K562 (cell line): ENCODE results near the gene GLI3. TPM values are rescaled to one million over a fixed set of nuclear protein-coding genes. Genes with fewer than 3 reads are reported as not detected.

ENCODE experiments used
- ATAC-seq: fragments of 200-7000 bp; cut with Tn5 transposase; 3 replicates; pipeline ENCODE4 v1.9.1; 2020; ENCODE audit warnings: moderate library complexity
- BruUV-seq: library from RNA; stranded (reverse); fragments of 400-500 nt; replicated peaks from 2 replicates; lab custom pipeline; 2021; lab: Mats Ljungman, UMichigan
- CTCF ChIA-PET: fragments of 300-600 bp; formaldehyde crosslinking; extraction: SDS; loops from one replicate; lab custom pipeline; 2021; ENCODE audit warnings: low intra/inter-chr PET ratio; lab: Yijun Ruan, JAX
- POLR2A ChIA-PET: fragments of 300-600, 350-650 bp; sonication (Branson Sonifier 250); formaldehyde crosslinking; extraction: SDS; loops from one replicate; lab custom pipeline; 2021; ENCODE audit warnings: antibody characterized with exemption, inconsistent platforms; lab: Yijun Ruan, JAX
- DNase-seq, 4 experiments: peaks; one replicate each; pipeline versions ENCODE4 v3.0.0 to v3.0.0-alpha.2; 2011 to 2018; ENCODE audit warnings: low spot score in 3 of 4, mixed read lengths in 3 of 4; ENCODE audit errors: extremely low read depth in 1 of 4
- FAIRE-seq: peaks from 2 replicates; lab custom pipeline; 2011; peaks lifted over from hg19 to GRCh38; lab: Jason Lieb, UNC
- H2AFZ ChIP-seq: 2 replicates; pipeline ENCODE4 v1.6.0; 2011; ENCODE audit warnings: low read depth, low read length, control low read depth, inconsistent platforms
- H3K27ac ChIP-seq: fragments of 200-600 bp; 3 replicates; pipeline ENCODE4 v1.8.0; 2011; ENCODE audit warnings: low read depth, mild to moderate bottlenecking, control low read depth, inconsistent platforms, low read length, moderate library complexity, mixed read lengths; ENCODE audit errors: extremely low read depth
- H3K27me3 ChIP-seq, 2 experiments: fragments of 300-600 bp in 1 of 2; 2 replicates in 1 of 2; 3 replicates in 1 of 2; pipeline versions ENCODE4 v1.6.0 to v1.8.0; 2011; ENCODE audit warnings: inconsistent platforms in 2 of 2, low read length in 2 of 2, mild to moderate bottlenecking in 1 of 2, mixed read lengths in 1 of 2, moderate library complexity in 1 of 2; ENCODE audit not compliant: control insufficient read depth in 2 of 2, insufficient read depth in 2 of 2
- H3K36me3 ChIP-seq: fragments of 300-600 bp; 3 replicates; pipeline ENCODE4 v1.8.0; 2011; ENCODE audit warnings: mild to moderate bottlenecking, low read length, inconsistent platforms; ENCODE audit not compliant: control insufficient read depth, insufficient read depth
- H3K4me1 ChIP-seq, 2 experiments: fragments of 200-600 bp in 1 of 2; replicated peaks in 1 of 2; 2 replicates in 1 of 2; 3 replicates in 1 of 2; pipeline versions ENCODE4 v1.5.1 to v1.8.0; 2011; ENCODE audit warnings: inconsistent platforms in 2 of 2, low read length in 2 of 2, mild to moderate bottlenecking in 1 of 2, mixed read lengths in 1 of 2, moderate library complexity in 1 of 2; ENCODE audit not compliant: control insufficient read depth in 2 of 2, insufficient read depth in 2 of 2
- H3K4me2 ChIP-seq: 2 replicates; pipeline ENCODE4 v1.6.1; 2011; ENCODE audit warnings: low read length, control low read depth, inconsistent platforms, mixed read lengths; ENCODE audit not compliant: insufficient read depth
- H3K4me3 ChIP-seq: fragments of 200-600 bp; sonication (generic), shearing (Covaris generic); 2 replicates; pipeline ENCODE4 v1.5.1; 2016; ENCODE audit warnings: control low read depth, inconsistent platforms
- H3K79me2 ChIP-seq: fragments of 200-600 bp; 3 replicates; pipeline ENCODE4 v1.8.0; 2011; ENCODE audit warnings: low read length, inconsistent platforms; ENCODE audit not compliant: control insufficient read depth, insufficient read depth
- H3K9ac ChIP-seq, 2 experiments: 2 replicates each; pipeline versions ENCODE4 v1.6.0 to v1.6.1; 2011; ENCODE audit warnings: low read depth in 2 of 2, low read length in 2 of 2, control low read depth in 1 of 2, inconsistent platforms in 1 of 2, mild to moderate bottlenecking in 1 of 2, mixed read lengths in 1 of 2; ENCODE audit not compliant: insufficient read depth in 1 of 2
- H3K9me1 ChIP-seq: one replicate; pipeline ENCODE4 v1.6.0; 2011; ENCODE audit warnings: inconsistent platforms, mild to moderate bottlenecking, low read length, moderate library complexity; ENCODE audit not compliant: control insufficient read depth, insufficient read depth
- H3K9me3 ChIP-seq: replicated peaks from 2 replicates; pipeline ENCODE4 v1.5.1; 2011; ENCODE audit warnings: low read depth, low read length, inconsistent platforms; ENCODE audit not compliant: control insufficient read depth, insufficient read depth
- H4K20me1 ChIP-seq: replicated peaks from 2 replicates; pipeline ENCODE4 v1.6.1; 2011; ENCODE audit warnings: low read length, inconsistent platforms, mixed read lengths; ENCODE audit not compliant: control insufficient read depth, insufficient read depth
- NFE2 ChIP-seq: IDR thresholded peaks from 2 replicates; pipeline ENCODE4 v1.6.1; 2014; ENCODE audit warnings: antibody characterized with exemption, low read depth
- ZNF778 ChIP-seq: fragments of 450-650 bp; formaldehyde crosslinking; IDR thresholded peaks from 2 replicates; pipeline ENCODE4 v1.4.0; 2020; ENCODE audit warnings: mild to moderate bottlenecking, moderate library complexity
- WGBS: fragments of 100-300 bp; shearing (Covaris generic); methylation state at CpG from one replicate; pipeline ENCODE4 v1.1.6; 2016; ENCODE audit warnings: low coverage, mixed read lengths; ENCODE audit not compliant: insufficient coverage; ENCODE audit errors: missing lambda C conversion rate; 5-methylcytosine and 5-hydroxymethylcytosine counted together
- in situ Hi-C: fragments of 300-500 bp; cut with MboI; formaldehyde crosslinking; loops from 4 replicates; pipeline ENCODE4 v1.15.0; 2018; ENCODE audit warnings: inconsistent platforms, mixed read lengths
- intact Hi-C: fragments of 100-400 bp; cut with micrococcal nuclease; formaldehyde crosslinking; loops from 2 replicates; pipeline ENCODE4 v1.14.2; 2022
- polyA plus RNA-seq, 8 experiments: library from polyadenylated mRNA; depleted of rRNA in 4 of 8; stranded (reverse) in 5 of 8; unstranded in 3 of 8; fragments of >200 nt; fragmentation: Nextera tagmentation in 2 of 8; fragmentation: Illumina TruSeq in 1 of 8; extraction: Ambion mirVana in 2 of 8; extraction: Trizol in 1 of 8; gene quantifications; 2 replicates each; pipeline versions ENCODE4 v1.2.1 to v1.2.3, GENCODE V29; 2011 to 2014; ENCODE audit warnings: inconsistent platforms in 1 of 8, missing spikeins in 1 of 8
- total RNA-seq, 7 experiments: library from RNA; depleted of rRNA in 6 of 7; stranded (reverse); fragments of >200 nt in 6 of 7; fragmentation: Illumina TruSeq in 2 of 7; extraction: Trizol in 2 of 7; gene quantifications; 2 replicates each; pipeline versions ENCODE4 v1.2.1 to v1.2.3, GENCODE V29; 2011 to 2021; ENCODE audit warnings: low replicate concordance in 1 of 7
- TF ChIP-seq, protein P1 (sequence below): fragments of 250-450 bp; sonication (Bioruptor Pico); IDR thresholded peaks from 2 replicates; pipeline ENCODE4 v1.4.0; 2020; ENCODE audit warnings: mild to moderate bottlenecking, moderate library complexity
- TF ChIP-seq, protein P2 (sequence below): fragments of 450-650 bp; IDR thresholded peaks from 2 replicates; pipeline ENCODE4 v1.6.1; 2018; ENCODE audit warnings: mild to moderate bottlenecking, low read depth; ENCODE audit not compliant: partially characterized antibody
- TF ChIP-seq, protein P3 (sequence below): sonication (generic); formaldehyde crosslinking; IDR thresholded peaks from 2 replicates; pipeline ENCODE4 v1.9.0; 2022; ENCODE audit warnings: mild to moderate bottlenecking, missing genetic modification reagents
- TF ChIP-seq, protein P4 (sequence below): sonication (generic); formaldehyde crosslinking; IDR thresholded peaks from 2 replicates; pipeline ENCODE4 v1.4.0; 2020; ENCODE audit warnings: mild to moderate bottlenecking, missing genetic modification reagents

GLI3 gene
- total and polyA plus RNA-seq, 9 of the 15 experiments (the other 6 are each of a cell fraction or from before 2014, with no cell fraction given), result 0.01 to 0.18 (median 0.07) TPM; not detected in 6

DNA sequence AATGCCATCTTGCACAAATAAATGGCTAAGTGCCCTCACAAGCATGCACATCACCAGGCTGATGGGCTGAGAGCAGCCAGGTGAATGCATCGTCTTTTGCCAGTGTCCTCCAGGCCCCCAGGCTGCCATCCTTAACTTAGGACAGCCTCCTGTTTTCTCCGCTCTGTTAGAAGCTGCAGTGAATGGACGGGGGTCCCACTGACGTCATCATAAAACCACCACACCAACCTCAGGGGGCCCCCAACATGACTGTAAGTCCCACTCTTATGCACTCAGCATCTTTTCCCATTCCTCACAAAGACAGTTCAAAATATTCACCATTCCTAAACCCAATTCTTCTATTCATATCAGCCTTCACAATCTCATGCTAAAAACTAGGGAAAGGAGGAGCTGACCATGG lies 34.4 kb downstream of the GLI3 start:
- H3K27ac ChIP-seq, result no peak overlapping the region
- no peaks in the 10 kb centered on the region for H3K4me1 ChIP-seq
- H3K27me3 ChIP-seq, result peaks cover 3 to 6% of the 10 kb centered on the region in 2 experiments; a peak in 2 of 5 replicates
- intact Hi-C loops, result no loop called here
- in situ Hi-C loops, result no loop called here
- no TSS peak for BruUV-seq
- ChIA-PET CTCF (no interaction called here), POLR2A (no interaction called here)
- DNase-seq (no peak), FAIRE-seq (no peak), ATAC-seq (no peak)
- no peaks in the 10 kb centered on the region for H3K9me1 ChIP-seq
- WGBS, result 0% methylated on average over 4 of the region's 4 CpGs
- H4K20me1 ChIP-seq, result no peaks in the 10 kb centered on the region
- H3K36me3 ChIP-seq, result no peaks in the 10 kb centered on the region
- H3K9ac ChIP-seq, result no peak overlapping the region
- H2AFZ ChIP-seq, result no peak overlapping the region
- H3K4me3 ChIP-seq, result no peak overlapping the region
- H3K79me2 ChIP-seq, result no peaks in the 10 kb centered on the region
- TF ChIP-seq, protein P1, sequence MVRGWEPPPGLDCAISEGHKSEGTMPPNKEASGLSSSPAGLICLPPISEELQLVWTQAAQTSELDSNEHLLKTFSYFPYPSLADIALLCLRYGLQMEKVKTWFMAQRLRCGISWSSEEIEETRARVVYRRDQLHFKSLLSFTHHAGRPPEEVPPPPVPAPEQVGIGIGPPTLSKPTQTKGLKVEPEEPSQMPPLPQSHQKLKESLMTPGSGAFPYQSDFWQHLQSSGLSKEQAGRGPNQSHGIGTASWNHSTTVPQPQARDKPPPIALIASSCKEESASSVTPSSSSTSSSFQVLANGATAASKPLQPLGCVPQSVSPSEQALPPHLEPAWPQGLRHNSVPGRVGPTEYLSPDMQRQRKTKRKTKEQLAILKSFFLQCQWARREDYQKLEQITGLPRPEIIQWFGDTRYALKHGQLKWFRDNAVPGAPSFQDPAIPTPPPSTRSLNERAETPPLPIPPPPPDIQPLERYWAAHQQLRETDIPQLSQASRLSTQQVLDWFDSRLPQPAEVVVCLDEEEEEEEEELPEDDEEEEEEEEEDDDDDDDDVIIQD (CRISPR knock-in tag), result no peak
- TF ChIP-seq, protein P2, sequence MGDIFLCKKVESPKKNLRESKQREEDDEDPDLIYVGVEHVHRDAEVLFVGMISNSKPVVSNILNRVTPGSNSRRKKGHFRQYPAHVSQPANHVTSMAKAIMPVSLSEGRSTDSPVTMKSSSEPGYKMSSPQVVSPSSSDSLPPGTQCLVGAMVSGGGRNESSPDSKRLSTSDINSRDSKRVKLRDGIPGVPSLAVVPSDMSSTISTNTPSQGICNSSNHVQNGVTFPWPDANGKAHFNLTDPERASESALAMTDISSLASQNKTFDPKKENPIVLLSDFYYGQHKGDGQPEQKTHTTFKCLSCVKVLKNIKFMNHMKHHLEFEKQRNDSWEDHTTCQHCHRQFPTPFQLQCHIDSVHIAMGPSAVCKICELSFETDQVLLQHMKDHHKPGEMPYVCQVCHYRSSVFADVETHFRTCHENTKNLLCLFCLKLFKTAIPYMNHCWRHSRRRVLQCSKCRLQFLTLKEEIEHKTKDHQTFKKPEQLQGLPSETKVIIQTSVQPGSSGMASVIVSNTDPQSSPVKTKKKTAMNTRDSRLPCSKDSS, result no peak
- TF ChIP-seq NFE2, result no peak
- no peak for TF ChIP-seq ZNF778
- TF ChIP-seq, protein P3, sequence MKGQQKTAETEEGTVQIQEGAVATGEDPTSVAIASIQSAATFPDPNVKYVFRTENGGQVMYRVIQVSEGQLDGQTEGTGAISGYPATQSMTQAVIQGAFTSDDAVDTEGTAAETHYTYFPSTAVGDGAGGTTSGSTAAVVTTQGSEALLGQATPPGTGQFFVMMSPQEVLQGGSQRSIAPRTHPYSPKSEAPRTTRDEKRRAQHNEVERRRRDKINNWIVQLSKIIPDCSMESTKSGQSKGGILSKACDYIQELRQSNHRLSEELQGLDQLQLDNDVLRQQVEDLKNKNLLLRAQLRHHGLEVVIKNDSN, result no peak
- TF ChIP-seq, protein P4, sequence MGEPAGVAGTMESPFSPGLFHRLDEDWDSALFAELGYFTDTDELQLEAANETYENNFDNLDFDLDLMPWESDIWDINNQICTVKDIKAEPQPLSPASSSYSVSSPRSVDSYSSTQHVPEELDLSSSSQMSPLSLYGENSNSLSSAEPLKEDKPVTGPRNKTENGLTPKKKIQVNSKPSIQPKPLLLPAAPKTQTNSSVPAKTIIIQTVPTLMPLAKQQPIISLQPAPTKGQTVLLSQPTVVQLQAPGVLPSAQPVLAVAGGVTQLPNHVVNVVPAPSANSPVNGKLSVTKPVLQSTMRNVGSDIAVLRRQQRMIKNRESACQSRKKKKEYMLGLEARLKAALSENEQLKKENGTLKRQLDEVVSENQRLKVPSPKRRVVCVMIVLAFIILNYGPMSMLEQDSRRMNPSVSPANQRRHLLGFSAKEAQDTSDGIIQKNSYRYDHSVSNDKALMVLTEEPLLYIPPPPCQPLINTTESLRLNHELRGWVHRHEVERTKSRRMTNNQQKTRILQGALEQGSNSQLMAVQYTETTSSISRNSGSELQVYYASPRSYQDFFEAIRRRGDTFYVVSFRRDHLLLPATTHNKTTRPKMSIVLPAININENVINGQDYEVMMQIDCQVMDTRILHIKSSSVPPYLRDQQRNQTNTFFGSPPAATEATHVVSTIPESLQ (CRISPR knock-in tag), result no peak
- H3K4me2 ChIP-seq, result no peak overlapping the region
- H3K9me3 ChIP-seq, result no peaks in the 10 kb centered on the region
